ENCODE results near the gene WDR91. TPM values are rescaled to one million over a fixed set of nuclear protein-coding genes. Genes with fewer than 3 reads are reported as not detected.

WDR91 gene
- total RNA-seq, 1 donor from 2014 or later = 13.6 TPM

GRCh38 chr7:135197906-135198655 is 13.2 kb downstream of the WDR91 start:
- DNase-seq = no peak

- no peak for DNase-seq
These were observed 14.0 kb downstream of the WDR91 start for GRCh38 chr7:135197343-135197742.

GRCh38 chr7:135195968-135196629 is 15.2 kb downstream of the WDR91 start:
- no peak for DNase-seq

- no peak for DNase-seq
These were observed 16.2 kb downstream of the WDR91 start for GRCh38 chr7:135195156-135195555.

GRCh38 chr7:135194494-135195095 is 16.7 kb downstream of the WDR91 start:
- DNase-seq = no peak

GRCh38 chr7:135193615-135194081 is 17.7 kb downstream of the WDR91 start:
- no peak for DNase-seq

GRCh38 chr7:135192914-135193536 is 18.3 kb downstream of the WDR91 start:
- no peak for DNase-seq

GRCh38 chr7:135190703-135191102 is 20.6 kb downstream of the WDR91 start:
- no peak for DNase-seq

GRCh38 chr7:135189961-135190360 is 21.4 kb downstream of the WDR91 start:
- DNase-seq = no peak

GRCh38 chr7:135189221-135189662 is 22.1 kb downstream of the WDR91 start:
- no peak for DNase-seq

GRCh38 chr7:135188298-135188984 is 22.9 kb downstream of the WDR91 start:
- no peak for DNase-seq

GRCh38 chr7:135186841-135187253 is 24.5 kb downstream of the WDR91 start:
- no peak for DNase-seq

GRCh38 chr7:135186261-135186540 is 25.1 kb downstream of the WDR91 start:
- no peak for DNase-seq

- DNase-seq = no peak
These were observed 25.7 kb downstream of the WDR91 start for GRCh38 chr7:135185471-135186260.

- DNase-seq = no peak
These were observed 27.0 kb downstream of the WDR91 start for GRCh38 chr7:135184254-135184841.

GRCh38 chr7:135183478-135183877 is 27.8 kb downstream of the WDR91 start:
- DNase-seq = no peak

- no peak for DNase-seq
These were observed 29.2 kb downstream of the WDR91 start for GRCh38 chr7:135181929-135182678.

GRCh38 chr7:135181261-135181928 is 29.9 kb downstream of the WDR91 start:
- no peak for DNase-seq

GRCh38 chr7:135180122-135180521 is 31.2 kb downstream of the WDR91 start:
- no peak for DNase-seq

All from occipital lobe (tissue), 2 donors.